Thyroid gland (tissue), 4 donors: ENCODE measurements around the gene MMP20.

ENCODE experiments used
- CTCF ChIP-seq, 6 experiments: fragments of 200-600 bp in 3 of 6; fragments of 450-650 bp in 3 of 6; sonication (generic) in 3 of 6; IDR thresholded peaks; one replicate each; pipeline ENCODE4 v1.5.1; 2016 to 2019; ENCODE audit warnings: antibody characterized with exemption in 6 of 6, mild to moderate bottlenecking in 2 of 6, inconsistent platforms in 1 of 6, moderate library complexity in 1 of 6
- POLR2A ChIP-seq, 2 donors: fragments of 450-650 bp; IDR thresholded peaks; one replicate each; pipeline ENCODE4 v1.6.1; 2017; ENCODE audit warnings: antibody characterized with exemption in 2 of 2, mild to moderate bottlenecking in 2 of 2, moderate library complexity in 1 of 2

GRCh38 chr11:102613450-102613849 lies 11.7 kb downstream of the MMP20 start:
- TF ChIP-seq CTCF (IDR thresholded peaks at IDR 0.05) (no peak), POLR2A (IDR thresholded peaks at IDR 0.05) (no peak)
